Progenitor cell of endocrine pancreas (in vitro differentiated cells): ENCODE measurements around the gene CDK5. TPM values are rescaled to one million over a fixed set of nuclear protein-coding genes. Genes with fewer than 3 reads are reported as not detected.
A peak's percentile ranks its signal among the peaks of the same experiment; 100 is the strongest.

Experiments
- DNase-seq: peaks from one replicate; pipeline ENCODE4 v3.0.0; 2021; ENCODE audit warnings: low spot score; ENCODE audit not compliant: unreplicated experiment
- H3K27ac Mint-ChIP-seq: 2 replicates; pipeline ENCODE4 v1.8.0; 2021; ENCODE audit warnings: mild to moderate bottlenecking, moderate library complexity, mixed read lengths
- H3K27me3 Mint-ChIP-seq: 2 replicates; pipeline ENCODE4 v1.8.0; 2021; ENCODE audit warnings: mixed read lengths
- H3K36me3 Mint-ChIP-seq: 2 replicates; pipeline ENCODE4 v1.8.0; 2022; ENCODE audit warnings: mixed read lengths; ENCODE audit not compliant: insufficient read depth
- H3K4me1 Mint-ChIP-seq: 2 replicates; pipeline ENCODE4 v1.8.0; 2021; ENCODE audit warnings: low read depth, mixed read lengths
- H3K4me3 Mint-ChIP-seq: 2 replicates; pipeline ENCODE4 v1.8.0; 2021; ENCODE audit warnings: low read depth, mild to moderate bottlenecking, moderate library complexity, mixed read lengths
- H3K9me3 Mint-ChIP-seq: 2 replicates; pipeline ENCODE4 v1.8.0; 2021; ENCODE audit warnings: low read depth, mixed read lengths
- long read RNA-seq: library from polyadenylated mRNA; unstranded; transcript quantifications from one replicate; pipeline ENCODE4 v2.0.0, GENCODE V29; 2020
- total RNA-seq: library from RNA; stranded (reverse); gene quantifications from 2 replicates; pipeline ENCODE4 v1.2.1, GENCODE V29; 2021
- TF ChIP-seq, protein P1 (sequence below): fragments of 200-600 bp; sonication (generic); IDR thresholded peaks from one replicate; pipeline ENCODE4 v1.5.0; 2021; ENCODE audit warnings: antibody characterized with exemption, mild to moderate bottlenecking; ENCODE audit not compliant: unreplicated experiment

Gene CDK5
- total RNA-seq: 22.6 and 24.9 TPM in 2 replicates
- long read RNA-seq, transcript CDK5-204 (12 exons, 1,758 nt): major isoform, 14 of 18 reads
- long read RNA-seq, partial matches to known transcripts: 1 of 18 reads
- long read RNA-seq, other reads (novel, unspliced or antisense): 3 of 18 reads

GRCh38 chr7:151057506-151057988 is at the start of gene CDK5:
Gene CDK5, minus strand, starts transcription at chr7:151057897. Its CDS starts 49 bp downstream, at chr7:151057848.
- Mint-ChIP-seq H3K27me3 (peaks cover 2% of the 10 kb centered on the region), H3K36me3 (peaks cover 3% of the 10 kb centered on the region), H3K4me3 (peak within 1 kb of the TSS; percentile 89), H3K4me1 (peaks cover 32% of the 10 kb centered on the region), H3K9me3 (no peaks in the 10 kb centered on the region), H3K27ac (peak within 1 kb of the TSS; percentile 97)
- no peak for DNase-seq
- TF ChIP-seq, protein P1, sequence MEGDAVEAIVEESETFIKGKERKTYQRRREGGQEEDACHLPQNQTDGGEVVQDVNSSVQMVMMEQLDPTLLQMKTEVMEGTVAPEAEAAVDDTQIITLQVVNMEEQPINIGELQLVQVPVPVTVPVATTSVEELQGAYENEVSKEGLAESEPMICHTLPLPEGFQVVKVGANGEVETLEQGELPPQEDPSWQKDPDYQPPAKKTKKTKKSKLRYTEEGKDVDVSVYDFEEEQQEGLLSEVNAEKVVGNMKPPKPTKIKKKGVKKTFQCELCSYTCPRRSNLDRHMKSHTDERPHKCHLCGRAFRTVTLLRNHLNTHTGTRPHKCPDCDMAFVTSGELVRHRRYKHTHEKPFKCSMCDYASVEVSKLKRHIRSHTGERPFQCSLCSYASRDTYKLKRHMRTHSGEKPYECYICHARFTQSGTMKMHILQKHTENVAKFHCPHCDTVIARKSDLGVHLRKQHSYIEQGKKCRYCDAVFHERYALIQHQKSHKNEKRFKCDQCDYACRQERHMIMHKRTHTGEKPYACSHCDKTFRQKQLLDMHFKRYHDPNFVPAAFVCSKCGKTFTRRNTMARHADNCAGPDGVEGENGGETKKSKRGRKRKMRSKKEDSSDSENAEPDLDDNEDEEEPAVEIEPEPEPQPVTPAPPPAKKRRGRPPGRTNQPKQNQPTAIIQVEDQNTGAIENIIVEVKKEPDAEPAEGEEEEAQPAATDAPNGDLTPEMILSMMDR: no peak

GRCh38 chr7:151104411-151105235 is 46.9 kb upstream of the CDK5 start:
- TF ChIP-seq, protein P1: no peak
- H3K27ac Mint-ChIP-seq: peak overlapping the region; percentile 81

DNA sequence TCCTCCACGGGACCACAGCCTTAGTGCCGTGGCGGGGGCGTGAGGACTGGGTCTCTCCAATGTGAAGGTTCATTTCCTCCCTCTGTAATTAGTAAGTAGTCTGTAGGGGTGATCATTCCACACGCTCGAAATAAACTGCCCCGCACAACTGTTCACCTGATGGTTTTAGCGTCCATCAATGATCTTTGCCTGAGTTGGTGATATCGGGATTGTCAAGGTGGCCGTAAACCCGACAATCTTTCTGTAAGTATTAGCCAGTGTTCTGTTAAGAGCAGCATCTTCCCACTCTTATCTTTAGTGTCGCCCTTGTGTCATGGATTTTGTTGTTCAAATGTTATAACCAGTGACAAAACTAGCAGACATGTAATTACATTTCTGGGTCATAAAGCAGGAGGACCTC is 46.3 kb upstream of the CDK5 start:
- H3K27ac Mint-ChIP-seq: peak overlapping the region; percentile 4
- H3K4me1 Mint-ChIP-seq: no peaks in the 10 kb centered on the region
- H3K27me3 Mint-ChIP-seq: no peaks in the 10 kb centered on the region
- H3K36me3 Mint-ChIP-seq: peaks cover 1% of the 10 kb centered on the region
- H3K4me3 Mint-ChIP-seq: no peak overlapping the region
- TF ChIP-seq, protein P1: no peak
- H3K9me3 Mint-ChIP-seq: no peaks in the 10 kb centered on the region
- no peak for DNase-seq

More at GRCh38 chr7:151104411-151105235, 46.9 kb upstream of the CDK5 start:
- Mint-ChIP-seq H3K9me3 (no peaks in the 10 kb centered on the region), H3K27me3 (no peaks in the 10 kb centered on the region), H3K4me1 (no peaks in the 10 kb centered on the region), H3K36me3 (peaks cover 1% of the 10 kb centered on the region), H3K4me3 (no peak overlapping the region)
- DNase-seq: no peak

DNA sequence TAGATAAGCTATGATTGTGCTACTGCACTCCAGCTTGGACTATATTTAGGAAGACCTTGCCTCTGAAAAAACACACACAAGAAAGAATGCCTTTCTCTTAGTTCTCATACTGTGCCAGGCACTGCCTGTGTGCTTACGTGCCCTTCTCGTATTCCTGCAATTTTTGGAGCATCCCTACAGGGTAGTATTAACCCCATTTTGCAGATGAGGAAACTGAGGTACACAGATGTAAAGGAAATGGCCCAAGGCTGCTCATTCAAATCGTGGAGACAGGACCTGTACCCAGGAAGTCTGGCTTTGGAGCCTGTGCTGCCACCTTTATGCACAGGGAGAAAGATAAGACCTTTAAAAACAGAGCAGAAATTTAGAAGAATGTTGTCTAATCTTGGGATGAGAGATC is 45.3 kb upstream of the CDK5 start:
- H3K27ac Mint-ChIP-seq: no peak overlapping the region

More for the DNA sequence above, 45.3 kb upstream of the CDK5 start:
- H3K4me3 Mint-ChIP-seq: no peak overlapping the region
- DNase-seq: no peak
- no peaks in the 10 kb centered on the region for H3K27me3 Mint-ChIP-seq
- no peaks in the 10 kb centered on the region for H3K9me3 Mint-ChIP-seq
- TF ChIP-seq, protein P1: no peak
- no peaks in the 10 kb centered on the region for H3K4me1 Mint-ChIP-seq
- H3K36me3 Mint-ChIP-seq: peaks cover 1% of the 10 kb centered on the region
